Activated naive CD8-positive, alpha-beta T cell treated with anti-CD3 and anti-CD28 coated beads, Interleukin-2, amount 10 ng/mL, durations not matched to agents 7 days and 5 days (primary cell): Measurements from ENCODE around the gene CLTCL1. TPM values are rescaled to one million over a fixed set of nuclear protein-coding genes. Genes with fewer than 3 reads are reported as not detected.

Experiments
- ATAC-seq: fragments of 150-1000 bp; cut with Tn5 transposase; one replicate; pipeline ENCODE4 v1.10.0; 2021; ENCODE audit warnings: low read depth, moderate library complexity
- POLR2A ChIA-PET: fragments of 350-600 bp; sonication (Branson Sonifier 250); formaldehyde crosslinking; loops from one replicate; lab custom pipeline; 2021; ENCODE audit warnings: antibody characterized with exemption; lab: Charles Lee
- DNase-seq: peaks from one replicate; pipeline ENCODE4 v3.0.0; 2021
- H3K27ac Mint-ChIP-seq: one replicate; pipeline ENCODE4 v1.8.0; 2022; ENCODE audit warnings: mild to moderate bottlenecking, mixed read lengths
- H3K27me3 Mint-ChIP-seq: one replicate; pipeline ENCODE4 v1.8.0; 2022; ENCODE audit warnings: mild to moderate bottlenecking, moderate library complexity, mixed read lengths
- H3K36me3 Mint-ChIP-seq: one replicate; pipeline ENCODE4 v1.8.0; 2021; ENCODE audit warnings: mild to moderate bottlenecking, mixed read lengths
- H3K4me1 Mint-ChIP-seq: one replicate; pipeline ENCODE4 v1.8.0; 2021; ENCODE audit warnings: mixed read lengths
- H3K4me3 Mint-ChIP-seq: one replicate; pipeline ENCODE4 v1.8.0; 2022; ENCODE audit warnings: mild to moderate bottlenecking, moderate library complexity, mixed read lengths
- H3K9me3 Mint-ChIP-seq: one replicate; pipeline ENCODE4 v1.8.0; 2021; ENCODE audit warnings: mixed read lengths
- total RNA-seq, 2 experiments: library from RNA; stranded (reverse); gene quantifications; one replicate each; pipeline ENCODE4 v1.2.3, GENCODE V29; 2021

Gene CLTCL1
- total RNA-seq, 2 experiments from 2014 or later = 0.62 to 1.3 TPM

- Mint-ChIP-seq H3K4me1 (peaks cover 16% of the 10 kb centered on the region), H3K36me3 (no peaks in the 10 kb centered on the region), H3K9me3 (no peaks in the 10 kb centered on the region), H3K27ac (no peak overlapping the region), H3K27me3 (peaks cover 6% of the 10 kb centered on the region), H3K4me3 (no peak overlapping the region)
- POLR2A ChIA-PET = interaction anchor here (1.3 kb wide), 1 partner anchor 297 kb away, joined by 4 read pairs; the partner anchor contains the start of gene CDC45
- no peak for DNase-seq
- no peak for ATAC-seq
Measured at GRCh38 chr22:19182472-19183157, 108.9 kb downstream of the CLTCL1 start.

GRCh38 chr22:19181786-19182471 is 109.6 kb downstream of the CLTCL1 start:
- Mint-ChIP-seq H3K27ac (peak overlapping the region; percentile 48), H3K36me3 (no peaks in the 10 kb centered on the region), H3K4me1 (peaks cover 16% of the 10 kb centered on the region), H3K4me3 (no peak overlapping the region), H3K9me3 (no peaks in the 10 kb centered on the region), H3K27me3 (peaks cover 6% of the 10 kb centered on the region)
- no peak for ATAC-seq
- POLR2A ChIA-PET = no interaction called here
- DNase-seq = no peak

GRCh38 chr22:19180740-19181410 is 110.6 kb downstream of the CLTCL1 start:
- POLR2A ChIA-PET = no interaction called here
- no peaks in the 10 kb centered on the region for H3K9me3 Mint-ChIP-seq

GRCh38 chr22:19180234-19180633 is 111.3 kb downstream of the CLTCL1 start:
- ATAC-seq = no peak

More at GRCh38 chr22:19180740-19181410, 110.6 kb downstream of the CLTCL1 start:
- H3K36me3 Mint-ChIP-seq = no peaks in the 10 kb centered on the region
- ATAC-seq (no peak), DNase-seq (no peak)
- H3K27ac Mint-ChIP-seq = no peak overlapping the region
- peaks cover 6% of the 10 kb centered on the region for H3K27me3 Mint-ChIP-seq
- H3K4me3 Mint-ChIP-seq = no peak overlapping the region
- H3K4me1 Mint-ChIP-seq = peaks cover 20% of the 10 kb centered on the region

GRCh38 chr22:19179497-19180048 is 111.9 kb downstream of the CLTCL1 start:
- Mint-ChIP-seq H3K9me3 (no peaks in the 10 kb centered on the region), H3K4me3 (peak overlapping the region; percentile 80), H3K27me3 (peaks cover 6% of the 10 kb centered on the region), H3K4me1 (peaks cover 22% of the 10 kb centered on the region), H3K27ac (peak overlapping the region; percentile 54), H3K36me3 (no peaks in the 10 kb centered on the region)
- POLR2A ChIA-PET = interaction anchor here (1.2 to 3.3 kb wide), 2 partner anchors 35 to 58 kb away, joined by 5 to 12 read pairs; partner anchors contain the start of genes DGCR2 and ESS2
- DNase-seq (no peak), ATAC-seq (peak; percentile 41)

More at GRCh38 chr22:19180234-19180633, 111.3 kb downstream of the CLTCL1 start:
- Mint-ChIP-seq H3K4me3 (no peak overlapping the region), H3K36me3 (no peaks in the 10 kb centered on the region), H3K27me3 (peaks cover 6% of the 10 kb centered on the region), H3K27ac (no peak overlapping the region), H3K4me1 (peaks cover 22% of the 10 kb centered on the region), H3K9me3 (no peaks in the 10 kb centered on the region)
- DNase-seq = no peak
- POLR2A ChIA-PET = interaction anchor here (3.3 kb wide), 1 partner anchor 36 kb away, joined by 12 read pairs; the partner anchor contains the start of gene ESS2

- H3K27me3 Mint-ChIP-seq = peaks cover 6% of the 10 kb centered on the region
- peak within 1 kb of the TSS; percentile 48 for H3K27ac Mint-ChIP-seq
- no peaks in the 10 kb centered on the region for H3K9me3 Mint-ChIP-seq
- POLR2A ChIA-PET = interaction anchor here (0.9 to 3.3 kb wide), 6 partner anchors 10 to 302 kb away, joined by 3 to 12 read pairs (median 4); partner anchors contain the start of genes CDC45, DGCR2 and ESS2
- peak; percentile 94 for DNase-seq
- H3K4me3 Mint-ChIP-seq = peak within 1 kb of the TSS; percentile 80
- H3K4me1 Mint-ChIP-seq = peaks cover 22% of the 10 kb centered on the region
- no peaks in the 10 kb centered on the region for H3K36me3 Mint-ChIP-seq
- ATAC-seq = peak; percentile 79
Measured at GRCh38 chr22:19178657-19179496, 112.6 kb downstream of the CLTCL1 start, which contains the start of gene SLC25A1. Gene SLC25A1, minus strand, starts transcription at chr22:19178736. Its CDS starts 63 bp downstream, at chr22:19178673.

- no peaks in the 10 kb centered on the region for H3K36me3 Mint-ChIP-seq
Measured at GRCh38 chr22:19178065-19178656, 113.4 kb downstream of the CLTCL1 start.

GRCh38 chr22:19177164-19178064 is 114.1 kb downstream of the CLTCL1 start:
- H3K4me1 Mint-ChIP-seq = peaks cover 31% of the 10 kb centered on the region
- H3K27me3 Mint-ChIP-seq = peaks cover 6% of the 10 kb centered on the region
- no peaks in the 10 kb centered on the region for H3K9me3 Mint-ChIP-seq
- ATAC-seq = no peak
- no peaks in the 10 kb centered on the region for H3K36me3 Mint-ChIP-seq
- peak overlapping the region; percentile 48 for H3K27ac Mint-ChIP-seq
- POLR2A ChIA-PET = interaction anchor here (0.6 to 3.3 kb wide), 4 partner anchors 8 to 360 kb away, joined by 4 to 12 read pairs (median 4); partner anchors contain the start of gene ESS2
- peak overlapping the region; percentile 64 for H3K4me3 Mint-ChIP-seq
- no peak for DNase-seq

More at GRCh38 chr22:19178065-19178656, 113.4 kb downstream of the CLTCL1 start:
- ATAC-seq (peak; percentile 52), DNase-seq (no peak)
- Mint-ChIP-seq H3K4me1 (peaks cover 26% of the 10 kb centered on the region), H3K27me3 (peaks cover 6% of the 10 kb centered on the region), H3K4me3 (peak overlapping the region; percentile 71), H3K27ac (no peak overlapping the region), H3K9me3 (no peaks in the 10 kb centered on the region)
- POLR2A ChIA-PET = interaction anchor here (0.9 to 3.3 kb wide), 6 partner anchors 9 to 302 kb away, joined by 3 to 12 read pairs (median 4); partner anchors contain the start of genes CDC45, DGCR2 and ESS2

GRCh38 chr22:19176732-19177131 is 114.8 kb downstream of the CLTCL1 start:
- Mint-ChIP-seq H3K27me3 (peaks cover under 1% of the 10 kb centered on the region), H3K27ac (peak overlapping the region; percentile 38), H3K4me1 (peaks cover 29% of the 10 kb centered on the region), H3K4me3 (peak overlapping the region; percentile 59), H3K36me3 (no peaks in the 10 kb centered on the region), H3K9me3 (no peaks in the 10 kb centered on the region)
- POLR2A ChIA-PET = interaction anchor here (0.6 kb wide), 1 partner anchor 361 kb away, joined by 4 read pairs; no protein-coding TSS in a partner anchor
- DNase-seq (no peak), ATAC-seq (no peak)

- ATAC-seq (no peak), DNase-seq (no peak)
- Mint-ChIP-seq H3K27ac (peak overlapping the region; percentile 56), H3K27me3 (no peaks in the 10 kb centered on the region), H3K36me3 (no peaks in the 10 kb centered on the region), H3K4me3 (peak overlapping the region; percentile 57), H3K4me1 (peaks cover 26% of the 10 kb centered on the region), H3K9me3 (no peaks in the 10 kb centered on the region)
- POLR2A ChIA-PET = interaction anchor here (0.7 kb wide), 1 partner anchor 19 kb away, joined by 3 read pairs; no protein-coding TSS in a partner anchor
Measured at GRCh38 chr22:19176175-19176643, 115.3 kb downstream of the CLTCL1 start.
